Body of pancreas (tissue), 4 donors: Measurements from ENCODE around the gene PCDHA12.

Source experiments
- CTCF ChIP-seq, 7 experiments: fragments of 450-650 bp in 4 of 7; fragments of 200-600 bp in 3 of 7; sonication (generic) in 3 of 7; IDR thresholded peaks; one replicate each; pipeline ENCODE4 v1.5.1; 2016 to 2019; ENCODE audit warnings: antibody characterized with exemption in 7 of 7
- POLR2A ChIP-seq, 3 donors: fragments of 450-650 bp; IDR thresholded peaks; one replicate each; pipeline ENCODE4 v1.6.1; 2016; ENCODE audit warnings: antibody characterized with exemption in 3 of 3, mild to moderate bottlenecking in 2 of 3

DNA sequence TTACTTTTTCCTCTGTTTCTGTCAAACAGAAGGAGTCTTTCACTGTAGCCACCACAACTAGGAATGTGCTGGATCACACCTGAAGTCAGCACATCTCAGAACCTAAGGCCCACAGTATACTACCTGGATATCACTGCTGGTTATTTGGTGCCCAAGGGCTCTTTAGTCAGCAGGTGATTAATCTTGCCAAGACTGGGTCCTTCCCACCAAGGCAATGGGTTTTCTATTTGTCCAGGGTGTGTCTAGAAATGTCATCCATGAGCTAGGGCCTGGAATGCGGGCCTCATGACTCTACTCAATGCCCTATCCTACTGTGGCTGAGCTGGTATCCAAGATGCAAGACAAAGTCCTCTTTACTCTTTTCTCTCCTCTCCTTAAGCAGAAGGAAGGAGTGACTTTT is 41.2 kb downstream of the PCDHA12 start:
- TF ChIP-seq CTCF (IDR thresholded peaks at IDR 0.05) (no peak), POLR2A (IDR thresholded peaks at IDR 0.05) (no peak)
